MM.1S (cell line): ENCODE data around the gene SNRNP48.

ENCODE experiments used
- CTCF ChIP-seq: fragments of 300-600 bp; sonication (generic); IDR thresholded peaks from 2 replicates; pipeline ENCODE4 v1.5.1; 2016; ENCODE audit warnings: antibody characterized with exemption, low read length, mixed read lengths
- EZH2 ChIP-seq: fragments of 300-600 bp; sonication (generic); optimal IDR thresholded peaks from 2 replicates; pipeline ENCODE3; 2017; ENCODE audit warnings: low read depth, mild to moderate bottlenecking, antibody characterized with exemption, low read length, mixed read lengths

DNA sequence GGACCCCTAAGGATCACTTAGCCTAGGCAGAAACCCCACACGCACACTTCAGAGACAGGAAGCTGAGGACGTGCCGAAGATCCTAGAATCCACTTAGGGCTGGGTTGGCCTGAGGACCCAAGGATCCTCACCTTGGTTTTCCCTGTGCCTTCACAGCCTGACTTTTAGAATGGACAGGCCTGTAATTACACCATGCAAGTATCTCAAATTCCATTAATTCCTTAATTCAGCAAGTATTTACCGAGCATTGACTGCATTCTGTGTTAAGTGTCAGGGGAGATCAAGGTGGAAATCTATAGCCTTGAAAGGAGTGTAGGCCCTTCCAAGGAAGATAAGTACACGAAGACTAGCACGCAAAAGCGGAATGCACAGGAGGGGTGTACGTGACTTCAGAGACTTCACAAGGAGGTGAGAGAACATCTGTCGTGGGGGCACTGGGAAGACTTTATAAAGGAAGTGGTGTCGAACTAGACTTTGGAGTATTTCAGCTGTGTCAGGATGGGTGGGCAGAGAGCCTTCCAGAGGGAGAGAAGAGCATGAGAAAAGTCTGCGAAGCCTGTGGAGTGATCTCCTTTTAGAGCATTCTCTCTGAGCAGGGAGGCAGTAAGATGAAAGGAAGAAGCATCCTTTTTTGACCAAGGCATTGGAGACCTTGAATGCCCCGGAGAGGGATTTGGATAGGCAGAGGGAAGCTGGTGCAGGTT lies 44.5 kb upstream of the SNRNP48 start:
- no peak for TF ChIP-seq CTCF
- no peak for TF ChIP-seq EZH2
